HG02884 (cell line): Measurements from ENCODE around the gene SYNDIG1.

Source experiments
- ATAC-seq: cut with Tn5 transposase; IDR thresholded peaks from one replicate; pipeline ENCODE4 v1.9.1; 2021; ENCODE audit warnings: mild to moderate bottlenecking, moderate library complexity; ENCODE audit not compliant: unreplicated experiment

The SYNDIG1 gene

DNA sequence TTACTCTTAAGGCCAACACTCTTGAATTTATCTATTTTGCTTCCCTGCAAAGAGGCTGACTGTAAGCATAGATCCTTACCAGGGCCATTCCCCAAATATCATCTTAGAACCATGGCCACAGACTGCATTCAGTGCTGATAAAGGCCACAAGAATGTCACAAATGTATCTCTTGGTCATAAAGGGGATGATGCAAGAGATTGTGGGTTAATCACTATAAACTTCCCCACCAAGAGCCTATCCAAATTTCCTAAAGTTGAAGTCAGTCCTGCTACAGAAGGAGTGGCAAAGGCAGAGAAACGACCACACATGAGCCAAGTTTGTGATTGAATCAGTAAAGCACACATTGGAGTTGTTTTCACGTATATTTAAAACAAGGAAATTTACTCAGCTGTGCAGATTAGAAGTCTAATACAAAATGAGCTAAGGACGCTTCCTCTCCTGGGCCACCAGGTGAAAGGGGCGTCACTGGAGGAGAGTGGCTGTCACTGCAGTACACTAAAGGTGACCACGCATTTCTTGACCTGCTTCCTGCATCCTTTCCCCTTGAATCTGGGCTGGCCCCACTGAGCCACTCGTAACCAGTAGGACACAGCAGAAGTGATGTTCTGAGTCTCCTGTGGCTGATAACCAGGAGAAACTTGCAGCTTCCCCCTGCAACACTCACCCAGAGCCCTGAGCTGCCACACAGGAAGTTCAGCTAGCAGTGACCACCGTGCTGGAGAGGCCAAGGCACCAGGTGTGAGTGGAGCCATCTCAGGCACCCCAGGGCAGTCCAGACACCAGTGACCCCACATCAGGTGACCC is 181.9 kb downstream of the SYNDIG1 start:
- no peak for ATAC-seq

DNA sequence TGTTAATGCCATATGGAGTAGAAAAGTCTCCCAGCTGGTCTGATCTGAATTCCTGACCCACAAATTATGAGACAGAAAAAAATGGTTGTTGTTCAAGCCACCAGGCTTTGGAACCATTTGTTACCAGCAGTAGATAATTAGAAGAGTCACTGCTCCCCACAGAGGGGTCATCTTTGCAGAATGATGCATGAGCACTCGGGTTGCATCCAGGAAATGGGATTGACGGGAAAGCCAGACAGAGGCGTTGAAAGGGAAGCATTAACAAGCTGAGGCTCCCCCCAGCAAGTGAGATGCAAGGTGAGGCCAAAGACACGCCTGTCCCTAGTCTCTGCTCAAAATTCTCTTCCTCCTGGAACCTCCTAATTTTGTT is 182.5 kb downstream of the SYNDIG1 start:
- no peak for ATAC-seq

DNA sequence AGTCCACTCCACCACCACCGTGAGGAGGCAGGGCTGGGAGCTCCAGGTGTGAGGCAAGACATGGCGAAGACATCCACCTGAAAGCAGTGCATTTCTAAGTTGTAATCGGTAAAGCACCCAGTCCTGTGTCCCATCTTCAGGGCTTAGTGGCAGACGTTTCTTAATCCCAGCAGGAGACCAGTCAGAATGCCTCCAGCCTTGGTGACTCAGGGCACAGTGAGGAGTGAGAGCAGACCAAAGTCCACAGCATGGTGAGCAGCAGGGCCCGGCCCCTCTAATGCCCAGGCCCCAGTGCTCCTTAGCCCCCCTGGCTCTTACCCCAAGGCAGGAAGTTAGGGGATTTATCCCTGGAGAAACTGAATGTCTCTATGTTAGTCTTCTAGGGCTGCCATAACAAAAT is 183.9 kb downstream of the SYNDIG1 start:
- no peak for ATAC-seq

DNA sequence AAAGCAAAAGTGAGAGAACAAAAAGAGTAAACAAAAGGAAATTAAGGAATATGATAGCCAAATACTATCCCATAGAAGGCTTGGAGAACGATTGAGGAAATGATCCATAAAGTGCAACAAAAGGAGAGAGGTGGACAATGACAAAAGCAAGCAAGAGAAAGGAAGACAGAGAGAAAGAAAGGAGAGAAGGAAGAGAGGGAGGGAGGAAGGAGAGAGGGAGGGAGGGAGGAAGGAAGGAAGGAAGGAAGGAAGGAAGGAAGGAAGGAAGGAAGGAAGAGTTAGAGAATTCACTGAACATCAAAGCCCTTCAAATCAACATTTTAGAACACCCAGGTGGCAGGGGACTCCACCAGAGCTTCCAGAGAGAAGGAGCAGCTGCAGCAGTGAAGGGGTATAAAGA is 185.0 kb downstream of the SYNDIG1 start:
- no peak for ATAC-seq

DNA sequence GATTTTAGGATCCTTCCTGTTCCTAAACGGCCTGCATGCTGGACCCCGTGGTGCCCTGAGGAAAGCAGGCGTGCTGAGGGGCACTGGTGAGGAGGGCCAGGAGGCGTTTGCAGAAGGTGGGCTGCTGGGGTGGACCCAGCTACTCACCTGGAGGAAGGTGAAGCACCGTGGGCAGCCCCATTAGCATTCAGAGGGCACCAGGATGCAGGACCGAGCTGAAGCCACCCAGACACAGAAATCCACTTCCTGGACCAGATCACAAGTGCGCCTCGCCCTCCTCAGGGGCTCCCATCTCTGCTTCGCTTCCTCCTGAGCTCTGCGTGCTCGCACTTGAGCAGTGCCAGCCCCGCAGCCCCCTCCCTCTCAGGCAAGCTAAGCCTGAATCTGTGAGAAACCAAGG is 187.0 kb downstream of the SYNDIG1 start:
- no peak for ATAC-seq

DNA sequence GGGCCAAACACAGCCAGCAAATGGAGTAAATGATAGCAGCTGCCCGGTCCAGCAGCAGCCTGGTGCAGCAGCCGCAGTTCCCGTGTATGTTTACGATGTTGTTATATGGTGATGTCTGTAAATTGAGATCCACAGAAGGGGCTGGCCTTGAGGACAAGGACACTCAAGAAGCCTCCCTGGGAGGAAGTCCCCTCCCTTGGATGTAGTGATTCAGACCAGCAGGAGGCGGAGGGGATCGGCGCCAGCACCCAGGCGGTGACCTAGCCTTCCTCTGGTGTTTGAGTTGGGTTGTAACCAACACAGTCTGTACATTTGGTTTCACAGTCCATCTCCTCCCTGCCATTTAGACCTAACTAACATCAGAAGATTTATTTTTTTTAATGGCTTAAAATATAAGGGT is 187.8 kb downstream of the SYNDIG1 start:
- no peak for ATAC-seq

DNA sequence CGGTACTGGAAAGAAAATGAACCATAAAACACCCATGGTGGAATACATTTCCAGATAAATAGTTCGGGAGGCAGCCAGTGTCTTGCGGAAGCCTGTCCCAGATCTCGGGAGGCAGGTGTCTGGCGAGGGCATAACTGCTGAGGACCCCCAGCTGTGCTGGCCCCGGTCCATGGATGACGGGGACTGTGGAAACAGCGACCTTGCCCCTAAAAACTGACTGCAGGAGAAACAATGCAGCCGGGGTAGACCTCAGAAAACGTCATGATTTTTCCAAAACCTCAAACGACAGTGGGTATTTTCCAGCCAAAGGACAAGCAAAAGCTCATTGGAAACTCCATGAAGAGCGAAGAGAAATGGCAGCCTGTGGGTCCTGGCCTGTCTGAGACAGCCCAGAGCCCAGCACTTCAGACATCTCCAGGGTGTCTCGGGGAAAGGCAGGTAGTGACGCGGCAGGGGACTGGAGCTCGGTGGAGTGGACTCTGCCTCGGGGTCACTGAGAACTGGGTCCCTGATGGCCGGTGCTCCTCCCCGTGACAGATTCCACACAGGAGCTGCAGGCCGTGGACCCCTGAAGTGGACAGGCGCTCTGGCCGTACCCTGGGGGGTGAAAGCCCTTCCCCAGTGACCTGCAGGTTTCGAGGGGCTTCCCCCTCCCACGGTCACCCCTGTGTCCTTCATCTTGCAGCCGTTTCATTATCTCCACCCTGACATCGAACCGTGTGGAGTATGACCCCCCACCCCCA is 188.6 kb downstream of the SYNDIG1 start:
- no peak for ATAC-seq

DNA sequence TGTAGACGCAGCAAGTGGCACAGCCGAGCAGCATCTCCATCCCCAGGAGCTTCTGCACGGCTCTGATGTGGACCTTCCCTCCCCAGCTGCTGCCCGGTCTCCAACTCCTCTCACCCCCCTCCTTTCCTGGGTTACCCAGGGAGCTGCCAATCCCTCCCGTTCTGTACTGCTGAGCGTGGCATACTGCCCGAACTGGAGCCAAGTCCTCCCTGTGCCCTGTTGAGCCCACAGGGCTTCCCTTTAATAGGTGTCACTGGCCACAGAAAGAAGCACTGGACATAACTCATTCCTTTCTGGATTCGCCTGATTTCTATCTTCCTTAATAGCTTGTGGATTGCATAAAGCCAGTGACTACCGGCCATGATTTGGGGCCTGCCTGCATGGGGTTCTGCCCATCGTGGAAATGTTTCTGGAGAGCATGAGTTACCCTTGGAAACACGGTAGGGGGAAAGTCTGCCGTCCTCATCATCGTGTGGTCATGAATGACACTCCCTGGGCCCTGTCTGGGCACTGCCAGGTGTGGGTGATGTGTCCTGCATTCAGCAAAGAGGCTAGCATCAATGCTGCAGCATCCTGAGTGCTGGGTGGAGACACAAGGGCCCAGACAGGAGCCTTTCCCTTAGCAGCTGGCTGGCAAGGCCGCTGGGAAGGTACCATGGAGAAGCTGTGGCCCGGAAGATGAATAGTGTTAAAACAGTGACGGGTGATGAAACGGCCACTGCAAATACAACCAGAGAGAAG is 189.7 kb downstream of the SYNDIG1 start:
- ATAC-seq, result no peak

DNA sequence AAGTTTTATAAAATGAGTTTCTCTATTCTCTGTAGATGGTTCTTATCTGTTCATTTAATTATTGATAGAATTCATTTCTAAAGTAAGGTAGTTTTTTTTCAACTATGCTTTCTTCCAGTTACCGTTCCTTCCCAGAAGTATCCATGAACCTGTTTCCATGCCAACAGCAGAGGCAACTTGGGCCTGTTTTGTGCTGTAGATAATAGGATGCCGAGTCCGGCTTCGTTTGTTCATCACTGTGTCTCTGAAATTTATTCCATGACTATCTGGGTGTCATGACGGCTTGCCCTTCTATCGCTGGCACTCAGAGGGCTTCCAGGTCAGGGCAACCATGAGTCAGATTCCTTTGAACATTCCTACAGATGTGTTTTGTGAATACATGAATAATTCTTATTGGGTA is 190.4 kb downstream of the SYNDIG1 start:
- ATAC-seq, result no peak

DNA sequence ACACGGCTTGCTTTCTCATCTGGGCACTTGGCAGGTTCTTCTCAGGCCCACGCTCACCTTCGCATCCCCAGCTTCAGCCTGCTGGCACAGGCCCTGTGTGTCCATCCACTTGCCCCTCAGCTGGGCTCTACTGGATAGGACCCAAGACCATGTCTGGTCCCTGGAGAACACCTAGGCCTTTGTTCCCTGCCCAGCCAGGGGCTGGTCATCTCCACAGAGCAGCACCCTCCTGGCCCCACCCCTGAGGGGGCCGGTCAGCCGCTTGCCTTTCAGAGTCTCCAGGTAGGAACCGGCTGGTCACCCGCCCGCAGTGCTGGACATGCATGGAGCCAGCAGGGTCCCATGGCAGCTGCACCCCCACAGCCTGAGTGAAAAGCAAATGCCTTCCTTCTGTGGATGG is 191.2 kb downstream of the SYNDIG1 start:
- ATAC-seq, result no peak

DNA sequence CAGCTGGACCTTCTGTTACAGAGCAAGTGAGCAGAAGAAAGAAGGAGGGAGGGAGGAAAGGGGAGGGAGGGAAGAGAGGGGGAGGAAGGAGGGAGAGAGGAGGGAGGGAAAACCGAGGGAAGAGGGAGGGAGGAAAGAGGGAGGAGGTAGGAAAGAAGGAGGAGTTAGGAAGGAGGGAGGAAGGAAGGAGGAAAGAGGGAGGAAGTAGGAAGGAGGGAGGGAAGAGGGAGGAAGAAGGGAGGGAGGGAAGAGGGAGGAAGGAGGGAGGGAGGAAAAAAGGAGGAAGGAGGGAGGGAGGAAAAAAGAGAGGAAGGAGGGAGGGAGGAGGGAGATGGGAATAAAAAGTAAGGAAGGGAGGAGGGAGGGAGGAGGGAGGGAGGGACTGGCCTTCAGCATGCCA is 191.8 kb downstream of the SYNDIG1 start:
- ATAC-seq, result no peak

DNA sequence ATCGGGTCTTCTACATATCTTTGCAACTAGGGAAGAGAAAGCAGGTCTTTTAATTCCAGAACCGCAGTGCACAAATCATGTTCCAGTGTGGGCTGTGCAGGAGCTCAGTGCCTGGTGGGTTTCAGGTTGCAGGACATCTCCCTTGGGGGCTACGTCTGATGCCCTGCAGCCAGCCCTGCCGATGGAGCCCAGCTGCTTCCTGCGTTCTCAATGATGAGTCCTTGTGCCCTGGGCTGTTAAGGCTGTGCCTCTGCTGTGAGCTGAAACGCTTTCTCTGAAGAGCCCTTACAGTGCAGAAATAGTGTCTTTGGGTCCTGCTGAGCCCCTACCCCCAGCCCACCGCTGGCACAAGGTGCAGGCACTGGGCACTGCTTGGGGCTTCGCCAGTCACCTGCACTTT is 192.9 kb downstream of the SYNDIG1 start:
- no peak for ATAC-seq

DNA sequence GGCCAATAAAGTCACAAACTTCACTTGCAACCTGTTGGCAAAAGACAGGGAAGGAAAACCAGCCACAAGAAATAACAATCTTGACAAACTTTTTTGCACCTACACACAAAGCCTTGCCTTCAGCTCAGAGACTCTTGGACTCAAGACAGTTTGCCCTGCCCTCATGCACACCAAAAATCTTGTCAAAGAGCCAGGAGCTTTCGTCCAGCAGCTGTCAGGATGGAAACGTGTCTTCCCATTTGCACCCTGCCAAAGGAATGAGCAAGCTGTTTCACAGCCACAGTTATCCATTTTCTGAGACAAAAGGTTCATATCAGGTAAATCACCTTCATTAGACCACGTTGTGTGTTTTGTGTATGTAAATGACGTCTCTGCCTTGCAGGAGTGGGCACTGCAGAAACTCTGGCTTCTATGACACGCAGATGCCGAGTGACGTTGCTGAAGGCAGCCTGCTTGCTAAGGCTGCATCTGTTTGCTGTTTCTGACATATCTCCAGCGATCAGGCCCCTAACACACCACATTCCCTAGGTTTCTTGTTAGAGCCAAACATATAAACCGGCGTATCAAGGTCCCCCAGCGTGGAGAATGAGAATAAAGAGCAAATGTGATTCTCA is 193.4 kb downstream of the SYNDIG1 start:
- no peak for ATAC-seq

DNA sequence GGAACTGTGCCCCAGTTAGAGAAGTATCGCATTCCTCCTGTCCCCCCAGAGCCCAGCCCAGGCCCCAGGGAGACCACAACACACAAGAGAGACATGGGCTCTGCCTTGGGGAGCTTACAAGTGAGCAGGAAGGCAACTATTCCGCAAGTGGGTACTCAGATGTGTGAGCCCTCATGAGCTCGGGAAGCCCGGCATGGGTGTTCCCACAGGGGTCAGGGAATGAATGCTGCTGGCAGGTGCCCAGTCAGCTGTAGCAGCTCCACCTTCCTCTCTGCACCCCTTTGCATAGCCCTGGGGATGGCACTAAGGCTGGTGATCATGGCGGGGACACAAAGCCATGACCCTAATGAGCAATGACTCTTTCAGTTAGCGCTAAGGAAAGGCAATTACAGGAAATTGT is 194.1 kb downstream of the SYNDIG1 start:
- ATAC-seq, result no peak

DNA sequence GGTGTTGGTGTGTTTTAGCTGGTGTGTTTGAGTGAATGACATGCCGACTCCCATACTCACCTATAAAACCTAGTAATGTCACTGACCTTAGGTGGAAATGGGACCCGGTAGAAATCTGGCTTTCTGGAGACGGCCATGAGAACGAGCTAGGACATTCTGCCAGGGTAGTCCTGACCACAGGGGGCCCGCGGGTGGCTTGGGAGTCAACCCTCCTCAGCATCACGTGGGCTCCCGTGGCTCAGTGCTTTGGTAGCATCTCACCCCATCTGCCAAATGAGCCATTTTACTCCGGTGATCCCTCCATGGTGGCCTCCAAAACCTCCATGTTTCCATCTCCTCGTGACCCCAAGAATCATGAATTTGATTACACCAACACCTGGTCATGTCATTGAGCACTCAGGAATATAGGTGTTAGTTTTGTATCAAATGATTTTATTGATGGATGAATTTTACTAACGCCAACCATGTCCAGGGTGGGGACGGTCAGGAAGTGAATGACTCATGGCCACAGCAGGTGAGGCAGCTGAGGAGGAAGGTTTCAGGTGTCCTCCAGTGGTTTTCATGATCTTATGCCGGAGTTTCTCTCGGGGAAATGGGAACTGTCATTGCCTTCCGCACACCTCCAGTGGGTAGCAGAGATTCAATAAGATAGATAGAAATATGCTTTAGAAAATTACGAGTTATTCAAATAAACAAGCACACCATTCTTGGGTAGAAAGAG is 195.0 kb downstream of the SYNDIG1 start:
- no peak for ATAC-seq

DNA sequence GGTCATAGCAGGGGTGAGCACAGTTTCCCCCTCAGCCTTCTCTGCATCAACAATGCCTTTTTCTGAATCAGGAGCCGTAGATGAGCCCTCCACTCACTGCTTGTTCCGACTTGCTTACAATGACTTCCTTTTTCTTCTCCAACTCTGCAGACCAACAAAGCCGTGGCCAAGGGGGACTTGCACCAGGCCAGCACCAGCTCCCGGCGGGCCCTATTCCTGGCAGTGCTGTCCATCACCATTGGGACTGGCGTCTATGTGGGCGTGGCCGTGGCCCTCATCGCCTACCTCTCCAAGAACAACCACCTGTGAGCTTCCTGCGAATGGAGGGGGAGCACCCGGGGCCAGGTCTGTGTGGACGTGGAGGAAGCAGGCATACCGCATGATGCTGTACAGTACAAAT is 195.8 kb downstream of the SYNDIG1 start:
- no peak for ATAC-seq

DNA sequence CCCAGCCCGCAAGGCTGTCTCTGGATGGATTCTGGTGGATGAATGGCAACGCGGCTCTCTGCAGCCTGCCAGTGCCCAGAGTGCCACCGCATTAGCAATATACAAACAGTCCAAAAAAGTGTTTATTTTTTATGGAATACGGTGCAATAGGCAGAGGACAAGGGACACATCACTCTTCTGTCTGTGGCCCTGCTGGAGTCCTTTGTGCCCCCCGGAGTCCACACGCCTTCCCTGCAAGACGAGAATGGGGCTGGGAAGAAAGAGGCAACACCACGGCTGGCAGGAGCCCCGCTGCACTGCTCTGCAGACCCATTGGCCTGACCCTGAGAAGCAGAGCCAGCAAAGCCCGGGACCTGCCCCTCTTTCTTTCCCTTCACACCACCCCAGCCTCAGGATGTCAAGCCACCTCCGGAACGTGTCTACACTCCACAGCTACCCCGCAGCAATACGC is 196.3 kb downstream of the SYNDIG1 start:
- ATAC-seq, result no peak

DNA sequence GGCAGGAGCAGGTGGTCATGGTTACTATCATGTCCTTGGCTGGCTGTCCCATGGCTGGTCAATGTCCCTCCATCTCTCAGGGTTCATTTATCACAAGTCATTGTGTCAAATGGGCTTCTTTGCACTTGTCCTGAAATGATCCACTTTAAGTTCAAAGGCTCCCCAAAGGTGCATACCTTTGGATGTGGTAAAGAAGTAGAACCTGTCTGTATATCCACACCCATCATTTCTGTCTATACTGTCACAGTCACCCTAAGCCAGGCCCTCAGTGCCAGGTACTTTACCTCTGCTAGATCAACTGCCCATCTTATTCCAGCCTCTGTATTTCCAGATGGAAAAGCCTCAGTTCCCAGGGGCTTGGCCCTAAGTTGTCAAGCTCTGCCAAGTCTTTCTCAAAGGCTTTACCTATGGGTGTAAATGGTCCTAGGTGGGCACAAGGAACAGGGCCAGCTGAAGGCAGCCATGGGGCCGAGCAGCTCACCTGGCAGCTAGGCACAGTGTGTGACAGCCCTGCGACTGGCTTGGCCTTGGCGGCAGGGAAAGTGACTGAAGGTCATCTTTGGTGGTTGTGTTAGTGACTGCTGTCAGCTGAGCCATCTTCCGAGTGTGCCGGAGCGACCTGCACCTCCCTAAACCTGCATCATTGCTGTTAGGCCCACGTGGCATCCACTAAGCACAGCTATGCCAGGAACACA is 198.4 kb downstream of the SYNDIG1 start:
- no peak for ATAC-seq

DNA sequence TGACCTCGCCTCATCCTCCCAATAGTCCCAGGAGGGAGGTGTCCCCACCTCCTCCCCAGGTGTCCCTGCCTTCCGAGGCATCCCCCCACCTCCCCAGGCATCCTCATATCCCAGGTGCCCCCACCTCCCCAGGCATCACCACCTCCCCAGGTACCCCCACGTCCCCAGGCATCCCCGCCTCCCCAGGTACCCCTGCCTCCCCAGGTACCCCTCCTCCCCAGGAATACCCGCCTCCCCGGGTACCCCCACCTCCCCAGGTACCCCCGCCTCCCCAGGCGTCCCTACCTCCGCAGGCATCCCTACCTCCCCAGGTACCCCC is 198.9 kb downstream of the SYNDIG1 start:
- ATAC-seq, result no peak

DNA sequence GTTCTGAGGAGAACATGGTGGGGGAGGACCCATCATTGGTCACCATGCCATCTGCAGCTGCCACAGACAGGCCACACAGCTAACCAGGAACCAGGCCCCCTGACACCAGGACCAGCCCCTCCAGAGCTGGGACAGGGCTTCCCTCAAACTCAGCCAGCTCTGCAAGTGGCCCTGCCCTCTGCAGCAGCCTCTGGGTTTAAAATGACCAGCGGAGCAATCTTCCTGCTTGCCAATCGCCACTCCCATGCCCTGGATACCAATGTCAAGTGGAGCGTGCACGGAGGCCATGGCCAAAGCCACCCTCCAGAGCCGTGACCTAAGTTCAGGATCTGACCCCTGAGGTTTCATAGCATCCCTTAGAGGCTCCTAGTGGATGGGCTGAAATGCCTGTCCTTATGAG is 199.4 kb downstream of the SYNDIG1 start:
- no peak for ATAC-seq
